EH (cell line): Measurements from ENCODE around the gene SLC30A1.
A peak's percentile ranks its signal among the peaks of the same experiment; 100 is the strongest.
"Not testable (repeated sequence)": the region's sequence is repeated elsewhere in the genome, so short reads cannot be mapped to it uniquely, and the experiment has no call there.

Experiments used
- DNase-seq: peaks from one replicate; pipeline ENCODE4 v3.0.0-alpha.2; 2015; ENCODE audit warnings: low read depth

The SLC30A1 gene, protein sequence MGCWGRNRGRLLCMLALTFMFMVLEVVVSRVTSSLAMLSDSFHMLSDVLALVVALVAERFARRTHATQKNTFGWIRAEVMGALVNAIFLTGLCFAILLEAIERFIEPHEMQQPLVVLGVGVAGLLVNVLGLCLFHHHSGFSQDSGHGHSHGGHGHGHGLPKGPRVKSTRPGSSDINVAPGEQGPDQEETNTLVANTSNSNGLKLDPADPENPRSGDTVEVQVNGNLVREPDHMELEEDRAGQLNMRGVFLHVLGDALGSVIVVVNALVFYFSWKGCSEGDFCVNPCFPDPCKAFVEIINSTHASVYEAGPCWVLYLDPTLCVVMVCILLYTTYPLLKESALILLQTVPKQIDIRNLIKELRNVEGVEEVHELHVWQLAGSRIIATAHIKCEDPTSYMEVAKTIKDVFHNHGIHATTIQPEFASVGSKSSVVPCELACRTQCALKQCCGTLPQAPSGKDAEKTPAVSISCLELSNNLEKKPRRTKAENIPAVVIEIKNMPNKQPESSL

DNA sequence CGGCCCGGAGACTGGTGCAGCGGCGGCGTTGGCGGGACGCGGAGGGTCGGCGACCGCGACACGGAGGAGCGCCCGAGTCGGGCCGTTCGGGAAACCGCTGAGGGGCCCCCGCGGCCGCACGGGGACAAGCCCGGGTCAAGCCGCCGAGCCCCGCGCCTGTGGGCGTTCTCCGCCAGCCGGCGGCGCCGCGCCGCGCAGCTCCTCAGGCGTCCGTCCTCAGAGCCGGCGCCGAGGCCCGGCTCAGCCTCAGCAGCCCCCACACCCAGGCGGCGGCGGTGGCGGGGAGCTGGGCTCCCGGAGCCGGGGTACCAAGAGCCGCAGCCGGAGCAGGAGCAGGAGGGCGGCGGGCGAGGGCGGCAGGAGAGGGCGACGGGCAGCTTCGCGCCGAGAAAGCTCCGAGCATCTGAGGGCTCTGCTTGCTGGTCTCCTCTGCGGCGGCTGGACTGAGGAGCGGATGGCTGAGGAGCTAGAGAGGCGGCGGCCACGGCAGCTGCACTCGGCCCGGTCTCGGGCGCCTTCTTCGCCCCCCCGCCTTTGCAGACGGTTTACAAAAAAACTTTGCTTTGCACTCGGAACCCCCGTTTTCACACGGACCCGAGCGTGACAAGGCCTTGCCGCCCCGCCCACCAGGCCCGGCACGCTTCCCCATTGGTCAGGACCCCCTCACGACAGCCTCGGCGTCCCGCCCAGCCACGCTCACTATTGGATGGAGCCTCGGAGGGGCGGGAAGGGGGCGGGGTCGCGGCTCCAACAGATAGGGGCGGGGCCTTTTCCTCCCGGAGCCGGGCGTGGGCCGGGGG, at the start of gene SLC30A1:
TSS of gene SLC30A1 (minus strand) at position 522 of the 800 bp plus-strand sequence. CDS start 549 bp downstream, outside the sequence.
- peak; percentile 98 for DNase-seq

- no peak for DNase-seq
Observed at GRCh38 chr1:211628417-211628816, 49.5 kb upstream of the SLC30A1 start.

DNA sequence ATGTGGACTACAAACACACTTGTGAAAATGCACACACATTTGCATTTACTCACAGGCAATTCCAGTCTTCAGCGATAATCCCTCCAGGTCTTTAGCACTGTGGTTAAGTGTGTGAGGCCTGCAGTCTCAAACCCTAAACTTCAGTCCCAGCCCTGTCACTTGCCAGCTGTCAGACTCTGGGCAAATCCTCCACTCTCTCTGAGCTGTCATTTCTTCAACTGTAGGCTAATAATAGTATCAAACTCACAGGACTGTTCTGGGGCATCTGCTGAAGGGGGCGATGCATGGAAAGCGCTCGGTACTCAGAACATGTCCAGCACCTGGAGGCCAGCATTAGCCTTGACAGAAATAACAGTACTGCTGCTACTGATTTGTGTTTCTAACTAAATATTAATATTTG, 48.3 kb upstream of the SLC30A1 start:
- DNase-seq, result no peak

GRCh38 chr1:211625866-211626265, 46.9 kb upstream of the SLC30A1 start:
- not testable (repeated sequence) for DNase-seq

DNA sequence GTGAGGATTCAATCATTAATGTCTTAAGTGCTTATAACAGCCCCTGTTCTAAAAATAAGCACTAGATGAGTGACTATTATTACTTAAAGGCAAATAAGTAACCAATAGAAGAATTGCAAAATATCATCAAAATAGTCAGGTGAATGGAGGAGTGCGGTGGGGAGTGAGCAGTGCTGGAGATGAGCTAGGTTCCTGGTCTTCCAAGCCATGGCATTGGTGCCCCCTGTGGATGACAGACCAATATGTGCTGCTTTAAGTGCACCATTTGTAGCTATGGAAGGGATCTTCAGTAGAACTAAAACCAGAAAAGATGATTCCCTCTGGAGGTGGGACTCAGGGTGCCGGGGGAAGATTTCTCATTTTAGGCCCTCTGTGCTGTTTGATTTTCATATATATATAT, 46.1 kb upstream of the SLC30A1 start:
- DNase-seq, result peak; percentile 63

GRCh38 chr1:211623515-211623914, 44.6 kb upstream of the SLC30A1 start:
- DNase-seq, result no peak

DNA sequence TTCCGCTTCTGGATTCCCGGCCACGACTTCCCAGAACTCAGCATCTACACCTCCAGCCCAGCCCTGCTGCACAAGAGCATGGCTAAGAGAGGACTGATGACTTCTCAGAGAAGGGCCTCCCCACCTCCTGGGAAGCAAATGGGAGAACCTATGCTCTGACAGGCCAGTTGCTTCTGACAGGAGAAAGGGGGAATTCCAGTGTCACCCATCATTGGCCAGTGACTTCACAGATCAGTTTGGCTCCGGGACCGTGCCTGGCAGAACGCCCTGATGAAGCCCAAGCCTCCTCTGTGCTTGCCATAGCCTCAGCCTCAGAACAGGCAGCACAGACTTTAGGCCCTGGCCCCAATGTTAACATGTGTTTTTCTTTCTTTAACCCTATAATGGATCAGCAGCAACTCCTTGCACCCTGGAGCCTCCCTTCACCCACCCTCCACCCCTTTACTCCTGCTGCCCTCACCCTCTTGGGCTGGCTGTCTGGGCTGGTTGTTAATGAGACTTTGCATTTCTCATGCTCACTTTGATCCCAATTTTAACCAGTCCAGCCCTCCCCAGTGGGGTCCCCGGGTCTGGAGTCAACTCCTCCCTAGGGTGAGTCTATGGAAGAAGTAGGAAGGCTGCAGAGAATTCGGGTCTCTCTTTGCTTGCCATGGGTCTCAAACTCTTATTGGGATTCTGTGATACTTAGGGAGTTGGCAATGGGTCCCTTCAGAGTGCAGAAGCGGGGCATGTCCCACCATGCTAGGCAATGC, 42.7 kb upstream of the SLC30A1 start:
- DNase-seq, result peak; percentile 30

GRCh38 chr1:211620097-211620496, 41.1 kb upstream of the SLC30A1 start:
- no peak for DNase-seq

GRCh38 chr1:211619033-211619996, 40.4 kb upstream of the SLC30A1 start:
- DNase-seq, result no peak

- no peak for DNase-seq
Observed at GRCh38 chr1:211616965-211617297, 38.0 kb upstream of the SLC30A1 start.

DNA sequence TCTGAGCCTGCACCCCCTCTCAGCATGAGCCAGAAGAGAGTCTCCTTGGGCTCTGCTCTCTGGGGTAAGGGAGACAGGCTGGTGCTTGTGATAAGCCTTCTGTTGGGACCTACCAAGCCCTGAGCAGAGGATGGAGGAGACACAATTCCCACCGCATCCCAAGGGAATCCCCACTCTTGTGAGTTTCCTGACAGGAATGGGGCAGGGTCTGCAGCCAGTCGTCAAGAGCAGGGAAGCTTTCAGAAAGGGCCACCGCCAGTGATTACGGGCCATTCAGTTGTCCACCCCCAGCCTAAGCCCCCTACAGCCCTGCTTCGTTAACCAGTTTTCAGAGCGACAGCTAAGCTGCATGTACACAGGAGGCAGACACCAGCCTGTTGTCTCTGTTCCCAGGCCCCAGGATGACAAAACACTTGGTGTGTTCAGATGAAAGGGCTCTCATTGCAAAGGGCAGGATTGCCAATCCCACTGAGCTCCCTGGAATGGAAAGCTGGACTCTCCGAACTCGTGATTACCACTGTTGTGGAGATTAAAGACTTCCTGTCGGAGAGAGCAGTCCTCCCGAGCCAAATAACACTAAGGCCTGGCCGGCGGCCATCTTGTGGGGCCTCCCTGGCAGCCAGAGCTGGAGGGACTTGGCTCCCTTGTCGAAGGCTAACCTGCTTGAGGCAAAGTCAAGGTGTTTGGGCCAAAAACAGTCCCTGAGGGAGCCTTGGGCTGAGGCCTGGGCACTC, 37.4 kb upstream of the SLC30A1 start:
- DNase-seq, result no peak

- no peak for DNase-seq
Observed at GRCh38 chr1:211614615-211615014, 35.7 kb upstream of the SLC30A1 start.

DNA sequence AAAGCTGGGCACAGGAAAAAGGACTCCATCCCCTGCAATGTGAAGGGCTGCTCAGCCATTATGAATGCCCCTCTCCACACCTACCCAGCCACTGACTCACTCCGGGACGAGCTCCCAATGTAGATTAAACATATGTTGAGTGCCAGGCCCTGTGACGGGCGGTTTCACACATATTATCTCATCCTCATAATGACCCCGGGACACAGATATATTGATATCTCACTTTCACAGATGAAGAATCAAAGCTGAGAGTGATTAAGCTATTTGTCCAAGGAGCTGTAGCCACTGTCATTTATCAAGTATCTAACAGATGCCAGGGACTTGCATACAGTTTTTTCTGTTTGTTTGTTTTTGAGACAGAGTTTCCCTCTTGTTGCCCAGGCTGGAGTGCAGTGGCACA, 35.0 kb upstream of the SLC30A1 start:
- no peak for DNase-seq

DNA sequence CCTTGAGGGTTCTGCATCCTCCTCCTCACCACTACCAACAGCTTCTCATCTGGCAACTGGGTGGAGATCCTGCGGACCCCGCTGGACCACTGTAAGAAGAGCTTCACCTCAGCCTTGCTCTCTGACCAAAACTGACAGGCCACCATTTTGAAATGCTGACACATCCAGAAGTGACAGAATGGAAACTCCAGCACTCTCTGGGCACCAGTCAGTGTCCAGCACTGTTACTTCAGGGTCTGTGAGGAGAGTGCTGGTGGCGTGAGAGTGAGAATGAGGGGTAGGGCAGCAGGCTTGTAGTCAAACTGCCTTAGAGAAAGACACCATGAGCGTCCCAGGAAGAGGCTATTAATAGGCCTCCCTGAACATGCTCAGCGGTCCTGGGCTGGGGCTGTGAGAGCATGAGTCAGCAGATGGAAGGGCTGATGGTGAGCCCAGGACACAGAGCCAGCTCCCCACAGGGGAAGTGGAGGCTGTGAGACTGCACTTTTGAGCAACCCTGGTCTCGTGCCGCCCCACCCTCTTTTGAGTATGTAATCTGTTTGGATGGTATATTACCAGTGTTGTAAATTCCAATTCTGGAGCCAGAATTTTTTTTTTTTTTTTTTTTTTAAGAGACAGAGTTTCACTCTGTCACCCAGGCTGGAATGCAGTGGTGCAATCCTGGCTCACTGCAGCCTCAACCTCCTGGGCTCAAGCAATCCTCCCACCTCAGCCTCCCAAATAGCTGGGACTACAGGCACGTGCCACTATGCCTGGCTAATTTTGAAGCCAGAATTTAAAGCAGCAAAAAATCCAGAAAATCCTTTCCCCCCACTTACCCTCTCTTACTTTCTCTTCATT, 34.4 kb upstream of the SLC30A1 start:
- DNase-seq, result peak; percentile 99

GRCh38 chr1:211612786-211613107, 33.8 kb upstream of the SLC30A1 start:
- no peak for DNase-seq

GRCh38 chr1:211611818-211612217, 32.9 kb upstream of the SLC30A1 start:
- DNase-seq, result no peak

DNA sequence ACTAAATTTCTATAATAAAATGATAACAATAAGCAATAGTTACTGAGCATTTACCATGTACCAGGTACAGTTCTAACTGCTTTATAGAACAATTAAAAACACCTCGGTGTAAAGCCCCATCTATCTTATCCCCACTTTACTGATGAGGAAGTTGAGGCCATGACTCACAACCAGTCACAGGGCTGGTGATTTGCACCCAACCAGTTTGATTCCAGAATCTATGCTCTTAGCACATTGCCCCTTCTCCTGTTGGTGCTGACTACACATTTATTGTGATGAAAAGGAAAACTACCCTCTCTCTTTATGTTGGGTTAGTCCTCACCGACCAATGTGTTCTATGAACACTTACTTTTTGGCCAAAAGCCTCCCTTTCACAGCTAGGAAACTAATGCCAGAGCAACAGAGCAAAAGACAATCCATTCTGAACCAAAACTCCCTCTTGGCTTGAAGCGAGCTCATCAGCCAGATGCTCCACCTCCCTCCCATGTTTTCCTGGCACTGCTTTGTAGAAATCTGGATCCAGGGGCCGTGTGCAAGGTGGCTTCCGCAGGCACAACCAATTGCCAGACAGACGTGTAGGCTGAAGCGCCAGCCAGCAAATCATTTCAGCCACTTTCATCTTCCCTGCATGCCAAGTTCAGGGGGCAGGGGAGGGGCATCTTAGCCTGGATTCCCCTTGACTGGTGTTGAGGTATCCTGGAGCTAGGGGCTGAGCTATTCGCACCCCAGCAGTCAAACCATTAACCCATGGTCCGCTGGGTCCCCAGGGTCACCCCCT, 32.0 kb upstream of the SLC30A1 start:
- DNase-seq, result peak; percentile 44

GRCh38 chr1:211609120-211610024, 30.4 kb upstream of the SLC30A1 start:
- peak; percentile 44 for DNase-seq
